SK-N-SH treated with all-trans-retinoic acid at 6 μM for 48 hours (cell line): ENCODE results near the gene MYLK4.

Experiments used
- ATAC-seq: fragments of 200-7000 bp; cut with Tn5 transposase; 3 replicates; pipeline ENCODE4 v1.9.1; 2020; ENCODE audit warnings: mild to moderate bottlenecking, moderate library complexity
- ARNTL ChIP-seq: fragments of 450-650 bp; formaldehyde crosslinking; IDR thresholded peaks from 2 replicates; pipeline ENCODE4 v1.5.0; 2020; ENCODE audit warnings: low read depth, mild to moderate bottlenecking, moderate library complexity, borderline replicate concordance
- BACH2 ChIP-seq: fragments of 250-450 bp; sonication (Bioruptor Pico); IDR thresholded peaks from 2 replicates; pipeline ENCODE4 v1.9.0; 2021; ENCODE audit warnings: mild to moderate bottlenecking, borderline replicate concordance
- CSDC2 ChIP-seq: fragments of 250-450 bp; sonication (Bioruptor Pico); IDR thresholded peaks from 2 replicates; pipeline ENCODE4 v1.5.0; 2020; ENCODE audit warnings: mild to moderate bottlenecking, moderate library complexity
- ESRRG ChIP-seq: fragments of 250-450 bp; sonication (Bioruptor Pico); IDR thresholded peaks from 2 replicates; pipeline ENCODE4 v1.6.1; 2021; ENCODE audit warnings: mild to moderate bottlenecking
- GLIS3 ChIP-seq: fragments of 250-450 bp; sonication (Bioruptor Pico); IDR thresholded peaks from 2 replicates; pipeline ENCODE4 v1.5.0; 2020; ENCODE audit warnings: mild to moderate bottlenecking, moderate library complexity
- ISL1 ChIP-seq: fragments of 250-450 bp; sonication (Bioruptor Pico); IDR thresholded peaks from 2 replicates; pipeline ENCODE4 v2.1.2; 2022; ENCODE audit warnings: mild to moderate bottlenecking, moderate library complexity
- OSR1 ChIP-seq: fragments of 250-450 bp; sonication (Bioruptor Pico); IDR thresholded peaks from 2 replicates; pipeline ENCODE4 v1.8.0; 2022; ENCODE audit warnings: moderate library complexity, mild to moderate bottlenecking, inconsistent platforms
- PATZ1 ChIP-seq: fragments of 250-450 bp; sonication (Bioruptor Pico); IDR thresholded peaks from 2 replicates; pipeline ENCODE4 v1.8.0; 2020; ENCODE audit warnings: mild to moderate bottlenecking, moderate library complexity, borderline replicate concordance
- POU6F1 ChIP-seq: fragments of 250-450 bp; sonication (Bioruptor Pico); IDR thresholded peaks from 2 replicates; pipeline ENCODE4 v1.8.0; 2021; ENCODE audit warnings: low read depth, mild to moderate bottlenecking, moderate library complexity, borderline replicate concordance
- PPARA ChIP-seq: fragments of 250-450 bp; sonication (Bioruptor Pico); IDR thresholded peaks from 2 replicates; pipeline ENCODE4 v1.5.0; 2020; ENCODE audit warnings: mild to moderate bottlenecking, borderline replicate concordance
- RARB ChIP-seq: fragments of 250-450 bp; sonication (Bioruptor Pico); IDR thresholded peaks from 2 replicates; pipeline ENCODE4 v1.8.0; 2021; ENCODE audit warnings: mild to moderate bottlenecking, moderate library complexity
- SNAI2 ChIP-seq: fragments of 250-450 bp; sonication (Bioruptor Pico); IDR thresholded peaks from 2 replicates; pipeline ENCODE4 v1.5.0; 2020; ENCODE audit warnings: mild to moderate bottlenecking, moderate library complexity
- TOX ChIP-seq: fragments of 250-450 bp; sonication (Bioruptor Pico); IDR thresholded peaks from 2 replicates; pipeline ENCODE4 v1.8.0; 2021; ENCODE audit warnings: mild to moderate bottlenecking, moderate library complexity, borderline replicate concordance
- TSHZ2 ChIP-seq: fragments of 250-450 bp; sonication (Bioruptor Pico); IDR thresholded peaks from 2 replicates; pipeline ENCODE4 v1.5.0; 2020; ENCODE audit warnings: mild to moderate bottlenecking, moderate library complexity
- ZC3H10 ChIP-seq: fragments of 250-450 bp; sonication (Bioruptor Pico); IDR thresholded peaks from 2 replicates; pipeline ENCODE4 v1.5.1; 2021; ENCODE audit warnings: mild to moderate bottlenecking, moderate library complexity
- ZFP3 ChIP-seq: fragments of 250-450 bp; sonication (Bioruptor Pico); IDR thresholded peaks from 2 replicates; pipeline ENCODE4 v1.5.0; 2020; ENCODE audit warnings: mild to moderate bottlenecking, moderate library complexity
- ZFP30 ChIP-seq: fragments of 450-650 bp; formaldehyde crosslinking; IDR thresholded peaks from 2 replicates; pipeline ENCODE4 v1.5.0; 2022; ENCODE audit warnings: mild to moderate bottlenecking, moderate library complexity
- ZNF565 ChIP-seq: fragments of 450-650 bp; formaldehyde crosslinking; conservative IDR thresholded peaks from 2 replicates; pipeline ENCODE4 v1.5.0; 2020; ENCODE audit warnings: low read depth, mild to moderate bottlenecking, moderate library complexity
- ZNF70 ChIP-seq: fragments of 450-650 bp; formaldehyde crosslinking; IDR thresholded peaks from 2 replicates; pipeline ENCODE4 v1.5.0; 2020; ENCODE audit warnings: mild to moderate bottlenecking, moderate library complexity
- ZNF8 ChIP-seq: fragments of 450-650 bp; formaldehyde crosslinking; IDR thresholded peaks from 2 replicates; pipeline ENCODE4 v1.5.0; 2020; ENCODE audit warnings: mild to moderate bottlenecking, moderate library complexity
- TF ChIP-seq, protein P1 (sequence below): fragments of 250-450 bp; sonication (Bioruptor Pico); IDR thresholded peaks from 2 replicates; pipeline ENCODE4 v1.5.1; 2021; ENCODE audit warnings: mild to moderate bottlenecking, moderate library complexity
- TF ChIP-seq, protein P2 (sequence below): fragments of 250-450 bp; sonication (Bioruptor Pico); IDR thresholded peaks from 2 replicates; pipeline ENCODE4 v1.5.1; 2020; ENCODE audit warnings: low read depth, mild to moderate bottlenecking, moderate library complexity

The MYLK4 gene

GRCh38 chr6:2741756-2742155 is 9.0 kb downstream of the MYLK4 start:
- no peak for ATAC-seq
- TF ChIP-seq BACH2 (no peak), ESRRG (CRISPR knock-in tag) (no peak), ZNF70 (CRISPR knock-in tag) (no peak), PPARA (CRISPR knock-in tag) (no peak), ZC3H10 (no peak), RARB (CRISPR knock-in tag) (no peak), ZNF8 (CRISPR knock-in tag) (no peak), ZFP3 (CRISPR knock-in tag) (no peak), TSHZ2 (CRISPR knock-in tag) (no peak), PATZ1 (CRISPR knock-in tag) (no peak), TOX (no peak), SNAI2 (CRISPR knock-in tag) (no peak), GLIS3 (CRISPR knock-in tag) (no peak), ARNTL (CRISPR knock-in tag) (no peak), ISL1 (CRISPR knock-in tag) (no peak), CSDC2 (CRISPR knock-in tag) (no peak), ZFP30 (CRISPR knock-in tag) (no peak), OSR1 (CRISPR knock-in tag) (no peak), POU6F1 (CRISPR knock-in tag) (no peak)
- TF ChIP-seq, protein P1, sequence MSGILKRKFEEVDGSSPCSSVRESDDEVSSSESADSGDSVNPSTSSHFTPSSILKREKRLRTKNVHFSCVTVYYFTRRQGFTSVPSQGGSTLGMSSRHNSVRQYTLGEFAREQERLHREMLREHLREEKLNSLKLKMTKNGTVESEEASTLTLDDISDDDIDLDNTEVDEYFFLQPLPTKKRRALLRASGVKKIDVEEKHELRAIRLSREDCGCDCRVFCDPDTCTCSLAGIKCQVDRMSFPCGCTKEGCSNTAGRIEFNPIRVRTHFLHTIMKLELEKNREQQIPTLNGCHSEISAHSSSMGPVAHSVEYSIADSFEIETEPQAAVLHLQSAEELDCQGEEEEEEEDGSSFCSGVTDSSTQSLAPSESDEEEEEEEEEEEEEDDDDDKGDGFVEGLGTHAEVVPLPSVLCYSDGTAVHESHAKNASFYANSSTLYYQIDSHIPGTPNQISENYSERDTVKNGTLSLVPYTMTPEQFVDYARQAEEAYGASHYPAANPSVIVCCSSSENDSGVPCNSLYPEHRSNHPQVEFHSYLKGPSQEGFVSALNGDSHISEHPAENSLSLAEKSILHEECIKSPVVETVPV (CRISPR knock-in tag): no peak

- no peak for ATAC-seq
- TF ChIP-seq TSHZ2 (CRISPR knock-in tag): no peak
- TF ChIP-seq TOX: no peak
- no peak for TF ChIP-seq ZNF565 (CRISPR knock-in tag)
- TF ChIP-seq, protein P2, sequence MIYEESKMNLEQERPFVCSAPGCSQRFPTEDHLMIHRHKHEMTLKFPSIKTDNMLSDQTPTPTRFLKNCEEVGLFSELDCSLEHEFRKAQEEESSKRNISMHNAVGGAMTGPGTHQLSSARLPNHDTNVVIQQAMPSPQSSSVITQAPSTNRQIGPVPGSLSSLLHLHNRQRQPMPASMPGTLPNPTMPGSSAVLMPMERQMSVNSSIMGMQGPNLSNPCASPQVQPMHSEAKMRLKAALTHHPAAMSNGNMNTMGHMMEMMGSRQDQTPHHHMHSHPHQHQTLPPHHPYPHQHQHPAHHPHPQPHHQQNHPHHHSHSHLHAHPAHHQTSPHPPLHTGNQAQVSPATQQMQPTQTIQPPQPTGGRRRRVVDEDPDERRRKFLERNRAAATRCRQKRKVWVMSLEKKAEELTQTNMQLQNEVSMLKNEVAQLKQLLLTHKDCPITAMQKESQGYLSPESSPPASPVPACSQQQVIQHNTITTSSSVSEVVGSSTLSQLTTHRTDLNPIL: no peak
- TF ChIP-seq ZNF70 (CRISPR knock-in tag): no peak
- TF ChIP-seq BACH2: no peak
- TF ChIP-seq PATZ1 (CRISPR knock-in tag): no peak
- TF ChIP-seq PPARA (CRISPR knock-in tag): no peak
- TF ChIP-seq, all 23 proteins: peak for 0
Observed at GRCh38 chr6:2740581-2740980, 10.1 kb downstream of the MYLK4 start.
